GM19239 (cell line): Measurements from ENCODE around the gene CNRIP1.
"Not testable (repeated sequence)": the region's sequence is repeated elsewhere in the genome, so short reads cannot be mapped to it uniquely, and the experiment has no call there.

Experiments
- DNase-seq: peaks from one replicate; pipeline ENCODE4 v3.0.0; 2011; ENCODE audit warnings: low spot score; ENCODE audit not compliant: insufficient read length
- FAIRE-seq: peaks from 2 replicates; lab custom pipeline; 2011; peaks lifted over from hg19 to GRCh38; lab: Jason Lieb, UNC

Gene CNRIP1

GRCh38 chr2:68341583-68341982 is 21.8 kb upstream of the CNRIP1 start:
- FAIRE-seq = no peak

GRCh38 chr2:68341062-68341329 is 21.2 kb upstream of the CNRIP1 start:
- DNase-seq (no peak), FAIRE-seq (no peak)

More at GRCh38 chr2:68341583-68341982, 21.8 kb upstream of the CNRIP1 start:
- no peak for DNase-seq

- no peak for FAIRE-seq
- no peak for DNase-seq
Observed at GRCh38 chr2:68340226-68341061, 20.7 kb upstream of the CNRIP1 start.

GRCh38 chr2:68336192-68336591 is 16.4 kb upstream of the CNRIP1 start:
- no peak for DNase-seq
- FAIRE-seq = no peak

- DNase-seq (no peak), FAIRE-seq (no peak)
Observed at GRCh38 chr2:68333931-68334330, 14.2 kb upstream of the CNRIP1 start.

- DNase-seq (no peak), FAIRE-seq (no peak)
Observed at GRCh38 chr2:68333009-68333408, 13.3 kb upstream of the CNRIP1 start.

- no peak for FAIRE-seq
- DNase-seq = no peak
Observed at GRCh38 chr2:68330691-68331090, 10.9 kb upstream of the CNRIP1 start.

- FAIRE-seq = no peak
- DNase-seq = no peak
Observed at GRCh38 chr2:68328901-68329300, 9.2 kb upstream of the CNRIP1 start.

- no peak for DNase-seq
- FAIRE-seq = no peak
Observed at GRCh38 chr2:68325056-68325455, 5.3 kb upstream of the CNRIP1 start.

- FAIRE-seq = no peak
- DNase-seq = no peak
Observed at GRCh38 chr2:68320118-68320641, 431 bp upstream of the CNRIP1 start.

- no peak for FAIRE-seq
- no peak for DNase-seq
Observed at GRCh38 chr2:68318914-68319397, 793 bp downstream of the CNRIP1 start.

- DNase-seq (no peak), FAIRE-seq (no peak)
Observed at GRCh38 chr2:68317971-68318913, 1.5 kb downstream of the CNRIP1 start.

- DNase-seq = no peak
- FAIRE-seq = no peak
Observed at GRCh38 chr2:68316111-68316510, 3.6 kb downstream of the CNRIP1 start.

GRCh38 chr2:68311033-68311432 is 8.7 kb downstream of the CNRIP1 start:
- DNase-seq (no peak), FAIRE-seq (no peak)

GRCh38 chr2:68309426-68309825 is 10.3 kb downstream of the CNRIP1 start:
- DNase-seq = no peak
- FAIRE-seq = no peak

- FAIRE-seq = not testable (repeated sequence)
Observed at GRCh38 chr2:68303902-68304272, 15.9 kb downstream of the CNRIP1 start.

GRCh38 chr2:68303033-68303901 is 16.5 kb downstream of the CNRIP1 start:
- FAIRE-seq = no peak
- no peak for DNase-seq

More at GRCh38 chr2:68303902-68304272, 15.9 kb downstream of the CNRIP1 start:
- DNase-seq = not testable (repeated sequence)

- FAIRE-seq (no peak), DNase-seq (no peak)
Observed at GRCh38 chr2:68302281-68302875, 17.4 kb downstream of the CNRIP1 start.

- no peak for DNase-seq
Observed at GRCh38 chr2:68295516-68295915, 24.2 kb downstream of the CNRIP1 start.

GRCh38 chr2:68294913-68295312 is 24.8 kb downstream of the CNRIP1 start:
- no peak for FAIRE-seq

More at GRCh38 chr2:68295516-68295915, 24.2 kb downstream of the CNRIP1 start:
- peak; percentile 39 for FAIRE-seq

More at GRCh38 chr2:68294913-68295312, 24.8 kb downstream of the CNRIP1 start:
- DNase-seq = no peak
